Measurements from ENCODE around the gene METTL2A. TPM values are rescaled to one million over a fixed set of nuclear protein-coding genes. Genes with fewer than 3 reads are reported as not detected.
"Not testable (repeated sequence)": the region's sequence is repeated elsewhere in the genome, so short reads cannot be mapped to it uniquely, and the experiment has no call there.

METTL2A gene
- total RNA-seq, 1 experiment from 2014 or later: 23.1 TPM

DNA sequence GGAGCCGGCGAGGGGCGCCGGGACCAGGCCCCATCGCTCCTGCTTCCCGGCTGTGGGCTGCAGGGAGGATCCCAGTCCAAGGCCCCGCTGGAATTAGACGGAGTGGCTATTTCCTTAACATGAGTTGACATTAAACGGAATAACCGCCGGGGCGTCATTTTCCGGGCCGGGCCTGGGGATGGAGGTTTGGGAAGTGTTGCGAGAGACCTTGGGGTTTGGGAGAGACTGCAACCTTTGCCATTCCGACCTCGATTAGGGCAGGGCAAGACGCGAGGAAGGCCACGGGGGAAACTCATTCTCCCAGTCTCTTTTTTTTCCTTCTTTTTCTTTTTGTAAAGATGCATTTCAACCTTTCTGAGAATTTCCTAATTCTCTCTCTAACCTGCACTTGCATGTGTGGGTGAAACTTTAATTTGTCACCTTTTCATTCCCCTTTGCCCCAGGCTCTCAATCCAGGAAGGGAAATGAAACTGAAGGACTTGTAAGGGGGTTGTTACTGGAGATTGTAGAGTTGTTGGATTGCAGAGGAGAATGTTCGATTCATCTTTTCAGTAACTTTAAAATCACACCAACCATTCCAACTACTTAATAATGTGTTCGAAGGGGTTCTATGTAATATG is 56.1 kb downstream of the METTL2A start:
- H3K27me3 ChIP-seq (ENCODE audit: insufficient read depth, low read depth); H3K9me2 ChIP-seq (ENCODE audit: insufficient read depth); H3K9me3 ChIP-seq (ENCODE audit: insufficient read depth, low read depth); H4K20me1 ChIP-seq (ENCODE audit: insufficient read depth); POLR2A ChIA-PET (ENCODE audit: unreplicated experiment); H3F3A ChIP-seq (ENCODE audit: insufficient read depth, low read depth); intact Hi-C loops (cut with micrococcal nuclease; ENCODE audit: unreplicated experiment); CTCF ChIA-PET; H3K36me3 ChIP-seq (ENCODE audit: low read depth): not testable (repeated sequence)
- Histone ChIP-seq H2AFZ (peak overlapping the region; percentile 60; the same call in 1 of the 2 replicates), H3K4me2 (peak overlapping the region; percentile 87), H3K79me2 (ENCODE audit: low read depth) (peaks cover 60% of the 10 kb centered on the region), H3K27ac (peak overlapping the region; percentile 61), H3K4me3 (peak overlapping the region; percentile 93), H3K4me1 (replicated peaks; ENCODE audit: insufficient read depth) (peaks cover 18% of the 10 kb centered on the region)
- DNase-seq: peak in 1 of 2 experiments; percentile 26
- BruUV-seq (replicated peaks): TSS peak; percentile 61

DNA sequence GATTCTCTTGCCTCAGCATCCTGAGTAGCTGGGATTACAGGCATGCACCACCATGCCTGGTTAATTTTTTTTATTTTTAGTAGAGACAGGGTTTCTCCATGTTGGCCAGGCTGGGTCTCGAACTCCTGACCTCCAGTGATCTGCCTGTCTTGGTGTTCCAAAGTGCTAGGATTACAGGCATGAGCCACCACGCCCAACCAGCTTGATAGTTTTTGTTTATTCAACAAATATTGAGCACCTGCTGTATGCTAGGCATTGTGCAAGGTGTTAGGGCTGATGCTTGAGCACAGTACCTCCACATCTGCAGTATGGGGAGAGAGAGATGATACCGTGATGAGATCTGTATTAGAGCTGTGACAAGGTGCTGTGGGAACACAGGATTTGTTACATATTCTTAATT is 58.9 kb downstream of the METTL2A start:
- CTCF ChIA-PET: interaction anchor here (0.6 kb wide), 1 partner anchor 1130 kb away, joined by 4 read pairs; no protein-coding TSS in a partner anchor
- H3K27ac ChIP-seq; POLR2A ChIA-PET (ENCODE audit: unreplicated experiment); H3K27me3 ChIP-seq (ENCODE audit: insufficient read depth, low read depth); H3K9me3 ChIP-seq (ENCODE audit: insufficient read depth, low read depth); H3K9me2 ChIP-seq (ENCODE audit: insufficient read depth); DNase-seq; H3K4me2 ChIP-seq; H2AFZ ChIP-seq; intact Hi-C loops (cut with micrococcal nuclease; ENCODE audit: unreplicated experiment); H3F3A ChIP-seq (ENCODE audit: insufficient read depth, low read depth); H3K4me3 ChIP-seq; BruUV-seq (replicated peaks): not testable (repeated sequence)
- Histone ChIP-seq H3K79me2 (ENCODE audit: low read depth) (peaks cover 79% of the 10 kb centered on the region), H3K36me3 (ENCODE audit: low read depth) (peaks cover 11% of the 10 kb centered on the region; the same call in 1 of the 2 replicates), H4K20me1 (ENCODE audit: insufficient read depth) (peaks cover 20% of the 10 kb centered on the region; the same call in 1 of the 2 replicates), H3K4me1 (replicated peaks; ENCODE audit: insufficient read depth) (peaks cover 13% of the 10 kb centered on the region)

DNA sequence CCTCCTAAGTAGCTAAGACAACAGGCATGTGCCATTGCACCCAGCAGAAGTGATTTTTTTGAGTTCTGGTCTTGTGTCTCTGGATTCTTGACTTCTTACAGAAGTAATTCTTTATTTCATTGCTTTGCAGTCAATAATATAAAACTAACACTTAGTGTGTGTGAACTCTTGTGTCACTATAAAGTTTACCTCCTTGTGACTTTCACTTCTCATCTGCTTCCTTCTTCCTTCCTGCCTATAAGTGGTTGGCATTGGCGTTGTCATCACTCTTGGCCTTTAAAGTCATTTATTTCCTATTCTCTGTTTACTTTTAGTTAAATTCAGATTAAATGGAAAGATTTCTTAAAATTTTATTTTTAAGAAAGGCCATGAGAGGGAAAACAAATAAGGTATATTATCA is 67.3 kb downstream of the METTL2A start:
- CTCF ChIA-PET; H3K27me3 ChIP-seq (ENCODE audit: insufficient read depth, low read depth); BruUV-seq (replicated peaks); H3K9me2 ChIP-seq (ENCODE audit: insufficient read depth); POLR2A ChIA-PET (ENCODE audit: unreplicated experiment); intact Hi-C loops (cut with micrococcal nuclease; ENCODE audit: unreplicated experiment); DNase-seq; H3K4me3 ChIP-seq; H3K4me2 ChIP-seq; H3K27ac ChIP-seq; H3K4me1 ChIP-seq (replicated peaks; ENCODE audit: insufficient read depth); H3F3A ChIP-seq (ENCODE audit: insufficient read depth, low read depth); H3K36me3 ChIP-seq (ENCODE audit: low read depth); H3K9me3 ChIP-seq (ENCODE audit: insufficient read depth, low read depth); H2AFZ ChIP-seq: not testable (repeated sequence)
- H4K20me1 ChIP-seq (ENCODE audit: insufficient read depth): peaks cover 33% of the 10 kb centered on the region
- H3K79me2 ChIP-seq (ENCODE audit: low read depth): peaks cover 89% of the 10 kb centered on the region

DNA sequence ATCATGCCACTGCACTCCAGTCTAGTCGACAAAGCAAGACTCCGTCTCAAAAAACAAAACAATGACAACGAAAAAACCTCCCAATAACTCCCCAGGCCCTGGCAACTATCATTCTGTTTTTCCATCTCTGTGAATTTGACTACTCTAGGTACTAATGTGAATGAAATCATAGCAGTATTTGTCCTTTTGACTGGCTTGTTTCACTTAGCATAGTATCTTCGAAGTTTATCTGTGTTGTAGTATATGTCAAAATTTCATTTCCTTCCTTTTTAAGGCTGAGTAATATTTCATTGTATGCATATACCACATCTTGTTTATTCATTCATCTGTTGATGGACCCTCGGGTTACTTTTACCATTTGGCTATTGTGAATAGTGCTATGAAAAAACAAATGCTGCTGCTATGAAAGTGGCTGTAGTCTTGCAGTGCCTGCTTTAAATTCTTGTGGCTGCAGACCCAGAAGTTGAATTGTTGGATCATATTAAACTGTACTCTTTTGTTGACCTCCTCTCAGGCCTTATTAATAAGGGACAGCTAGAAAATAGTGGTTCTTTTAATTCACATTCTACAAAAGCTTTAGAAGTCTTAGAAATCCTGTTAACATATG is 69.5 kb downstream of the METTL2A start:
- H3K4me1 ChIP-seq (replicated peaks; ENCODE audit: insufficient read depth); H3K27me3 ChIP-seq (ENCODE audit: insufficient read depth, low read depth); DNase-seq; H3F3A ChIP-seq (ENCODE audit: insufficient read depth, low read depth); CTCF ChIA-PET; H3K9me2 ChIP-seq (ENCODE audit: insufficient read depth); H3K9me3 ChIP-seq (ENCODE audit: insufficient read depth, low read depth); H3K4me2 ChIP-seq; H3K4me3 ChIP-seq; BruUV-seq (replicated peaks); POLR2A ChIA-PET (ENCODE audit: unreplicated experiment); H3K36me3 ChIP-seq (ENCODE audit: low read depth); H2AFZ ChIP-seq; H3K27ac ChIP-seq; intact Hi-C loops (cut with micrococcal nuclease; ENCODE audit: unreplicated experiment): not testable (repeated sequence)
- H4K20me1 ChIP-seq (ENCODE audit: insufficient read depth): peaks cover 22% of the 10 kb centered on the region
- H3K79me2 ChIP-seq (ENCODE audit: low read depth): peaks cover 90% of the 10 kb centered on the region

DNA sequence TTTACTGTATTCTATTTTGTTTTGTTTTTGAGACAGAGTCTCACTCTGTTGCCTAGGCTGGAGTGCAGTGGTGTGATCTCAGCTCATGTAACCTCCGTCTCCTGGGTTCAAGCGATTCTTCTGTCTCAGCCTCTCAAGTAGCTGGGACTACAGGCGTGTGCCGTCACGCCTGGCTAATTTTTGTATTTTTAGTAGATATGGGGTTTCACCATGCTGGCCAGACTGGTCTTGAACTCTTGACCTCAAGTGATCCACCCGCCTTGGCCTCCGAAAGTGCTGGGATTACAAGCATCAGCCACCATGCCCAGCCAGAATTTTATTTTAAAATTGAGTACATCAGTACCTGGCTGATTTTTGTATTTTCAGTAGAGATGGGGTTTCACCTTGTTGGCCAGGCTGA is 70.4 kb downstream of the METTL2A start:
- CTCF ChIA-PET; H3K9me2 ChIP-seq (ENCODE audit: insufficient read depth); H3K4me2 ChIP-seq; H2AFZ ChIP-seq; H3K36me3 ChIP-seq (ENCODE audit: low read depth); H3K9me3 ChIP-seq (ENCODE audit: insufficient read depth, low read depth); POLR2A ChIA-PET (ENCODE audit: unreplicated experiment); intact Hi-C loops (cut with micrococcal nuclease; ENCODE audit: unreplicated experiment); H3K27me3 ChIP-seq (ENCODE audit: insufficient read depth, low read depth); DNase-seq; H3K4me3 ChIP-seq; BruUV-seq (replicated peaks); H3K4me1 ChIP-seq (replicated peaks; ENCODE audit: insufficient read depth); H3F3A ChIP-seq (ENCODE audit: insufficient read depth, low read depth); H3K27ac ChIP-seq: not testable (repeated sequence)
- H3K79me2 ChIP-seq (ENCODE audit: low read depth): peaks cover 90% of the 10 kb centered on the region
- peaks cover 19% of the 10 kb centered on the region for H4K20me1 ChIP-seq (ENCODE audit: insufficient read depth)

DNA sequence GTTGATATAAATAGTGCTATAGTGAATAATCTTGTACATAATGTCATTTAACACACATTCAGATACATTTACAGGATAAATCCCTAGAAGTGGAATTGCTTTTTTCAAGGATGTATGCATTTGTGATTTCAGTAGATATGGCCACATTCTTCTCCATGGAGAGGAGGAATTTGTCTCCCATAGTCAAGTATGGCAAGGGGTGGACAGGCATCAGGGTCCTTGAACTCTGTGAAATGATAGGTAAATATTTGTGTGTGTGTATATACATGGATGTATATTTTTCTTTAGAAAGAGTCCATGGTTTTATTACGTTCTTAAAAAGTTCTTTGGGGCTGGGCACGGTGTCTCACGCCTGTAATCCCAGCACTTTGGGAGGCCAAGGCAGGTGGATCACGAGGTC is 72.6 kb downstream of the METTL2A start:
- POLR2A ChIA-PET (ENCODE audit: unreplicated experiment): interaction anchor here (0.6 kb wide), 1 partner anchor 54 kb away, joined by 7 read pairs; no protein-coding TSS in a partner anchor
- H3K9me2 ChIP-seq (ENCODE audit: insufficient read depth); H3K4me3 ChIP-seq; H3K27ac ChIP-seq; H3K36me3 ChIP-seq (ENCODE audit: low read depth); H2AFZ ChIP-seq; DNase-seq; CTCF ChIA-PET; intact Hi-C loops (cut with micrococcal nuclease; ENCODE audit: unreplicated experiment); H3K4me1 ChIP-seq (replicated peaks; ENCODE audit: insufficient read depth); BruUV-seq (replicated peaks); H3K4me2 ChIP-seq; H3K9me3 ChIP-seq (ENCODE audit: insufficient read depth, low read depth); H3K27me3 ChIP-seq (ENCODE audit: insufficient read depth, low read depth); H3F3A ChIP-seq (ENCODE audit: insufficient read depth, low read depth): not testable (repeated sequence)
- Histone ChIP-seq H3K79me2 (ENCODE audit: low read depth) (peaks cover 76% of the 10 kb centered on the region), H4K20me1 (ENCODE audit: insufficient read depth) (peaks cover 15% of the 10 kb centered on the region)

DNA sequence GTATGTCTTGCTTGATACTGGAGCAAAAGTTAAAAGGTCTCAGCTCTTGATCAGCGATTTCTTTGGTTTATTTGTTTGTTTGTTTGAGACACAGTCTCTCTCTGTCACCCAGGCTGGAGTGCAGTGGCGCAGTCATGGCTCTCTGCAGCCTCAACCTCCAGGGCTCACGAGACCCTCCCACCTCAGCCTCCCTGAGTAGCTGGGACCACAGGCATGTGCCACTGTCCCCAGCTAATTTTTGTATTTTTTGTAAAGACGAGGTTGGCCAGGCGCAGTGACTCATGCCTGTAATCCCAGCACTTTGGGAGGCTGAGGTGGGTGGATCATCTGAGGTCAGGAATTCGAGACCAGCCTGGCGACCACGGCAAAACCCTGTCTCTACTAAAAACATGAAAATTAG is 75.1 kb downstream of the METTL2A start:
- CTCF ChIA-PET; H3K36me3 ChIP-seq (ENCODE audit: low read depth); BruUV-seq (replicated peaks); H3K4me1 ChIP-seq (replicated peaks; ENCODE audit: insufficient read depth); H3K4me3 ChIP-seq; H3K27me3 ChIP-seq (ENCODE audit: insufficient read depth, low read depth); DNase-seq; H3K9me3 ChIP-seq (ENCODE audit: insufficient read depth, low read depth); H3F3A ChIP-seq (ENCODE audit: insufficient read depth, low read depth); H3K4me2 ChIP-seq; H3K27ac ChIP-seq; intact Hi-C loops (cut with micrococcal nuclease; ENCODE audit: unreplicated experiment); H3K9me2 ChIP-seq (ENCODE audit: insufficient read depth); H2AFZ ChIP-seq: not testable (repeated sequence)
- H3K79me2 ChIP-seq (ENCODE audit: low read depth): peaks cover 70% of the 10 kb centered on the region
- POLR2A ChIA-PET (ENCODE audit: unreplicated experiment): interaction anchor here (0.7 kb wide), 1 partner anchor 518 kb away, joined by 3 read pairs; no protein-coding TSS in a partner anchor
- H4K20me1 ChIP-seq (ENCODE audit: insufficient read depth): peaks cover 11% of the 10 kb centered on the region
